Measurements from ENCODE around the gene ELP4. TPM values are rescaled to one million over a fixed set of nuclear protein-coding genes. Genes with fewer than 3 reads are reported as not detected.

Gene ELP4
- total and polyA plus RNA-seq, 9 of the 15 experiments (the other 6 are each of a cell fraction or from before 2014, with no cell fraction given), result 24.1 to 60.3 (median 38.7) TPM

DNA sequence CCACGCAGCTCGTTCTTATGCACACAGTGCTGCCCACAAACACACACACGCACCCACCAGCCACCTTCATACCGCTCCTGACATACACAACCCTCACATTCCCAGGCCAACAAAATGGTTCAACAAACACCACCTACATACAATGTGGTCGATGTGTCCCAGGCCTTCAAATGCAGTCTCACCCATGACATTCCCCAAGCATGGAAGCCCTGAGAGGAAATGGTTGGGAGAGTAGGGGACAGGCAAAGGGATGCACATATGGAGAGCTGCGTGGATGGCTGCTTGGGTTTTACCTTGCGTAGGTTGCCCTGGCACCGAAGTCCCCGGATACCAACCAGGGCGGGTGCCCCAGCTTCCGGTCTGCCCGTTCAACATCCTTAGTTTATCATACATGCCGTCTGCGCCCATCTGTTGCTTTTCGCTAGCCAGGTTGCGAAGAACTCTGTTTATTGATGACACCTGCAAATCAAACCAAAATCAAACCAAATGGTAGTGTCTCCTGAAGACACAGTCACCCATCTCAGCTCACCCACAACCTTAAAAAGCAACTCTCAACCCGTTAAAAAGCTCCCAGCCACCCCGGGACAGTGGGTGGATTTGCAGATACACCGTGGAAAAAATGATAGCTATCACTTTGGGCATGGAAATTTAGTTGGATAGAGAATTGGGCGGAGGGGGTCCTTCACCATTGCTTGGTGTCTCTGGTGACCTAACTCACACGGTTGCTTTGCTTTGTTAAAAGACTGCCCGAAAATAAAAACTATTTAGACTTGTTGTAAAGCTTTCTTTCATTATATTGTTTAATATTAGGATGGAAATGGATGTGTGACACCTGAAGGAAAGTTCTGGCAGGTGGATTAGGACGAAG, 291.1 kb downstream of the ELP4 start:
- no peak for DNase-seq (ENCODE audit: extremely low read depth in 1 of 4, low spot score in 3 of 4)
- POLR2A ChIA-PET, result interaction anchor here (0.9 kb wide), 1 partner anchor 72 kb away, joined by 3 read pairs; no protein-coding TSS in a partner anchor
- H3K4me3 ChIP-seq, result no peak overlapping the region

More for the DNA sequence above, 291.1 kb downstream of the ELP4 start:
- no TSS peak for BruUV-seq (replicated peaks)
- no peak overlapping the region for H3K9ac ChIP-seq (ENCODE audit: insufficient read depth in 1 of 2, low read depth in 2 of 2, low read length in 2 of 2)
- no peak overlapping the region for H3K4me2 ChIP-seq (ENCODE audit: insufficient read depth, low read length)
- ATAC-seq, result no peak
- no peaks in the 10 kb centered on the region for H4K20me1 ChIP-seq (replicated peaks; ENCODE audit: control insufficient read depth, insufficient read depth, low read length)
- H3K36me3 ChIP-seq (ENCODE audit: control insufficient read depth, insufficient read depth, low read length), result no peaks in the 10 kb centered on the region
- H3K4me1 ChIP-seq (replicated peaks in 1 of 2; ENCODE audit: control insufficient read depth in 2 of 2, insufficient read depth in 2 of 2, low read length in 2 of 2), result peaks cover 0 to 3% of the 10 kb centered on the region in 2 experiments; a peak in 4 of 5 replicates
- peaks cover 6 to 45% of the 10 kb centered on the region in 2 experiments; a peak in 4 of 5 replicates for H3K27me3 ChIP-seq (ENCODE audit: control insufficient read depth in 2 of 2, insufficient read depth in 2 of 2, low read length in 2 of 2)
- no peaks in the 10 kb centered on the region for H3K79me2 ChIP-seq (ENCODE audit: control insufficient read depth, insufficient read depth, low read length)
- in situ Hi-C loops (cut with MboI) (no loop called here), intact Hi-C loops (cut with micrococcal nuclease) (no loop called here)
- FAIRE-seq, result no peak
- TF ChIP-seq MECOM (CRISPR knock-in tag; IDR thresholded peaks at IDR 0.05), result no peak
- TF ChIP-seq TFE3 (CRISPR knock-in tag; IDR thresholded peaks at IDR 0.05), result no peak
- TF ChIP-seq ASH1L (IDR thresholded peaks at IDR 0.05; ENCODE audit: borderline replicate concordance, low read depth, partially characterized antibody), result no peak
- TF ChIP-seq ZNF347 (CRISPR knock-in tag; IDR thresholded peaks at IDR 0.05; ENCODE audit: low read depth), result no peak
- no peak for TF ChIP-seq BRF1 (IDR thresholded peaks at IDR 0.05; ENCODE audit: borderline replicate concordance, extremely low read depth, insufficient read length)
- TF ChIP-seq SAP30 (IDR thresholded peaks at IDR 0.05; ENCODE audit: borderline replicate concordance, insufficient read depth, low read depth, low read length, poor library complexity, severe bottlenecking), result no peak
- no peak for TF ChIP-seq MED1 (CRISPR knock-in tag; IDR thresholded peaks at IDR 0.05; ENCODE audit: borderline replicate concordance)
- no peak for TF ChIP-seq HNRNPUL1 (IDR thresholded peaks at IDR 0.05; ENCODE audit: low read length)
- no peak for TF ChIP-seq NONO (IDR thresholded peaks at IDR 0.05; ENCODE audit: low read depth in 2 of 2, low read length in 1 of 2)
- no peaks in the 10 kb centered on the region for H3K9me3 ChIP-seq (replicated peaks; ENCODE audit: control insufficient read depth, insufficient read depth, low read depth, low read length)
- WGBS (ENCODE audit: insufficient coverage, low coverage, missing lambda C conversion rate), result 43% methylated on average over 23 of the region's 23 CpGs
- CTCF ChIA-PET (ENCODE audit: low intra/inter-chr PET ratio), result no interaction called here
- no peaks in the 10 kb centered on the region for H3K9me1 ChIP-seq (ENCODE audit: control insufficient read depth, insufficient read depth, low read length)
- H2AFZ ChIP-seq (ENCODE audit: low read depth, low read length), result no peak overlapping the region
- H3K27ac ChIP-seq (ENCODE audit: extremely low read depth, low read depth, low read length), result no peak overlapping the region

Measured in K562 (cell line).